GM21737 (cell line): ENCODE results near the gene POU2AF1.
A peak's percentile ranks its signal among the peaks of the same experiment; 100 is the strongest.

Experiments used
- ATAC-seq: cut with Tn5 transposase; IDR thresholded peaks from one replicate; pipeline ENCODE4 v1.9.1; 2021; ENCODE audit warnings: mild to moderate bottlenecking, moderate library complexity; ENCODE audit not compliant: unreplicated experiment

POU2AF1 gene, protein sequence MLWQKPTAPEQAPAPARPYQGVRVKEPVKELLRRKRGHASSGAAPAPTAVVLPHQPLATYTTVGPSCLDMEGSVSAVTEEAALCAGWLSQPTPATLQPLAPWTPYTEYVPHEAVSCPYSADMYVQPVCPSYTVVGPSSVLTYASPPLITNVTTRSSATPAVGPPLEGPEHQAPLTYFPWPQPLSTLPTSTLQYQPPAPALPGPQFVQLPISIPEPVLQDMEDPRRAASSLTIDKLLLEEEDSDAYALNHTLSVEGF

DNA sequence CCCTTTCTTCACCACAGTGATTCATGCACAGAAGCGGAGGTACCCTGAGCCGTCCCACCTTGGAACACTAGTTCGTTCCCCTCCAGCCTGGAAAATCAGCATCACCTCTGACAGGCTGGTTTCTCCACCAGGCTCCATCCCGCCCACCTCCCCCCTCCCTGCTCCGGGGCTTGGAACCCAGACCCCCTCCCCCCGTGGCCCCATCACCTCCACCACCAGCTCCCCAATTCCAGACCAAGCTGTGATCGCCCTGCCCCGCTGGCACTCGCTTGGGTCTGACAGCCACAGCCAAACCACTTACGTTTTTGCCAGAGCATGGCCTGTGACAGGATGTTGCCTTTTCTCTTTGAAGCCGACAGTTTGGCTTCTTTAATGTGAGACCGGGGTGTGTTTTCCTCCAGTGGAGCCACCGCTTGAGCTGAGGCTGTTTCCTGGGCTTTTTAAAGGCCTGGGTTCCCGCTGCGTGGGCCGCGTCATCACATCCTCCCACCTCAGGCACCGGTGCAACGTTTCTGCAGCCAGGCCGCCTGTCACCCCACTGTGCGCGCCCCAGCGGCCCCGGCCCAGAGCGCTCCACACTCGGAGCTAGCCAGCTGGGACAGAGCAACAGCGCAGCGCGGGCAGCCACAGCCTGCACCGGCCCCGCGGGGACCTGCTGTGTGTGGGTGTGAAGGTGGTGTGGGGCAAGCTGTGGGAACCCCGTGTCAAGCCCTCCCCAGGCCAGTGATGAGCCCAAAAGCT, at the start of gene POU2AF1:
Gene POU2AF1 (minus strand): TSS at position 415 of the 741 bp plus-strand sequence. CDS start 98 bp downstream, at position 317.
- peak; percentile 64 for ATAC-seq

GRCh38 chr11:111428113-111428876, 49.2 kb upstream of the POU2AF1 start:
- no peak for ATAC-seq

- no peak for ATAC-seq
Measured at GRCh38 chr11:111427471-111427912, 48.4 kb upstream of the POU2AF1 start.

DNA sequence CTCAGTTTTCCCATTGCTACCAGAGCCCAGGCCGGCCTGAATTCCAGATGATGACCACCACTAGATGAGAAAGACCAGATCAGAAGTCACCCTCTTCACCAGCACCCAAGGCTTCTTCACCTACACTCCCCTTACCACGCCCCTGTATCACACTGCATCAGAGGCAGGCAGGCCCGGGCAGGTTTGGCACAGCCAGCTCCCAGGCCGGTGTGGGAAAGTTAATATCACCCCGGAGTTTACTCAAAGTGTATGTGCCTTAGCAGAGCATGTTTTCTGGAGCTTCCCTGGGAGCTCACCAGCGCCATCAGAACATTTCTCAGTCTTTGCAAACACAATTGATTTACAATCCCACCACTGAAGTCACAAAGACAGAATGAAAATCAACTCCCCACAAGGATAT, 47.5 kb upstream of the POU2AF1 start:
- ATAC-seq: no peak

DNA sequence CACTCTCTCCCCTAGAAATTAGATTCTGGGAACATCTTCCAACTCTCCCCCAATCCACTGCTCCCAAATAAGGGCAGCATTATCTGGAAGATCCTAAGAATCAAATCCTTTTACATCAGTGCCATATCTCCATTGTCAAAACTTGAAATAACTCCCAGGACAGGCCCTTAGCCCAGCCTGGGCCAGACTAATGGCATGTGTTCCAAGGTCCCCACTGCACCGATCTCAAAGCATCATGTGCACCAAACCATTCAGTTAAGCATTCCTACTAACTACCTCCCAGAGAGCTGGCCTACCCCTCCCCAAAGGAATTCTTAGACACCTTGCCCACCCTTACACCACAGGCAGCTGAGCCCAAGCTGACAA, 44.2 kb upstream of the POU2AF1 start:
- no peak for ATAC-seq

DNA sequence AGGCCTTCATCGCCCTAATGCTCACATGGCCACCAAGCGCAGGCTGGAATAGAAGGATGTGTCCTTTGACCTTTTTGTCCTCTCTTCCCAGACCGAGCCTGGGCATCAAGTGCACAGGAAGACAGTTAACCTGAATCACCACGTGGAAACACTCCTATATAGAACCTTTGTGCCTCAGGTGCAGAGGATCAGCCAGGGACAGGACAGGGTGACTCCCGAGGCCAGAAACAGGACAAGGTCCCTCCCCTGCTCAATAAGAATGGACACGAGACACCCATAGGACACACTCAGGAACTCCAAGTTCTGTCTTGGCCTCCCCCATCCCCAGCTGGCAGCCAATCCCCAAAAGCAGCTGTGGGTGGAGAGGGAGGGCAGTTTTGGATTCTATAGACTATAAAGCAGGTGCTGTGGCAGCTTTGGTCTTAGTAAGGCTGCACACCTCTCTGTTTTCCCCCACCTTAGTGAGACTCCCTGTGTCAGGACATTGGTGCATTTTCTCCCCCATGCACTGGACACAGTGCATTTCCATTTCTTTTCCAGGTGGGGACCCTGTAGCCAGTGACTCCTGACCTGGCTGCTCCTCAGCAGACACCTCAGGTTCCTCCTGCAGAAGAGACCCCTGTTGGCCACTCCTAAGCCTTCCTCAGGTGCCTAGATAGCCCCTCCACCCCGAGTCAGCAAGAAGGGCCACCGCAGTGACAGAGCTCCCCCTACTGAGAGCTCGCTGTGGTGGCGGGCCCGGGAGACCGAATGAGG, 43.6 kb upstream of the POU2AF1 start:
- peak; percentile 65 for ATAC-seq

DNA sequence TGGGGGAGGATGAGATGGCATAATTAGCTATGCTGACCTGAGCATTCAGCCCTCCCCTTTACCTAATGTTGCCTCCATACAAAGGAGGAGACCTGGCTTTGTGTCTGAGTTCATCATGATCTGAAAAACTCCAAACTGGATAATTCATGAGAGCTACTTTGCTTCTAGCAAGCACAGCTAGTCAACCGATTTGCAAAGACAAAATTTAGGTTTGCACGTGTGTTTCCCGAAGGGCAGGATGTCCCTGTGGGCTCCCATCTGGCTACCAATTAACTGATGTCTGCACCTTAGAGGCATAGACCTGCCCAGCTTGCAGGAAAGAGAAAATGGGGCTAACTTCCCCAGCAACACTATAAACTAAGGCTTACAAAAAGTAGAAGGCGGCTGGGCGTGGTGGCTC, 42.2 kb upstream of the POU2AF1 start:
- no peak for ATAC-seq

- ATAC-seq: no peak
Measured at GRCh38 chr11:111419641-111420327, 40.7 kb upstream of the POU2AF1 start.

- ATAC-seq: no peak
Measured at GRCh38 chr11:111419181-111419580, 40.1 kb upstream of the POU2AF1 start.

GRCh38 chr11:111418436-111418787, 39.3 kb upstream of the POU2AF1 start:
- no peak for ATAC-seq

GRCh38 chr11:111417766-111418435, 38.8 kb upstream of the POU2AF1 start:
- ATAC-seq: peak; percentile 33

DNA sequence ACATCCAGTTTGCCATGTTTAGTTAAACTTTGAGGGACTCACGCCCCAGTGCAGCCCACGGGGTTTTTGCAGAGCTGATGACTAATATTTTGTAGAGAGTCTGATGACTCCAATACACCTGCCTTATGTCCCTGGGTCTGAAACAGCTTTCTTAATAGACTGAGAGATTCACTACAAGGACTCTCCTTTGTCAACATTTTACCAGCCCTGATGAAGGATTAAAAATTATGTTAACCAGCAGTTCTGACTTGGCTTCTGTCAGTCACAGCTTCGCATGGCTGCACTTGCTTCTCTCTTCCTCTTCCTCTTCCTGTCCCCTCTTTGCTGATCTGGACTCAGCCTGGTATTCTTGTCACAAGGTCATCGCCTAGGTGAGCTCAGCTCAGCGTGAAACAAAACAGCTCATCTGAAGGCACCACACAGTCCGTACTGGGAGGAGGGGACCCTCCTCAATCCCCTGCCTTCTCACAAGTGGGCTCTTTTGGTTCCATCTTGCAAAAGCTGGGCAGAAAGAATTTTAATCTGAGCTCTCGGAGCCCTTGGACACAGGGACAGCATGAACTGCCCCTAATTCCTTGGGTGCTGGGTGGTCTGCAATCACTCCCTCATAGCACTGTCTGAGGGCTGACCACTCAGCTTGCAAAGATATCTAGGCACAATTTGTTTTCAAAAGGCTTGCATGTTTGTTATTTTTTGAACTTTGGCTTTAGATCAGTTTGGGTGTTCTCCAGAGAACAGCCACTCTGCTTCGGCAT, 38.1 kb upstream of the POU2AF1 start:
- ATAC-seq: peak; percentile 54

DNA sequence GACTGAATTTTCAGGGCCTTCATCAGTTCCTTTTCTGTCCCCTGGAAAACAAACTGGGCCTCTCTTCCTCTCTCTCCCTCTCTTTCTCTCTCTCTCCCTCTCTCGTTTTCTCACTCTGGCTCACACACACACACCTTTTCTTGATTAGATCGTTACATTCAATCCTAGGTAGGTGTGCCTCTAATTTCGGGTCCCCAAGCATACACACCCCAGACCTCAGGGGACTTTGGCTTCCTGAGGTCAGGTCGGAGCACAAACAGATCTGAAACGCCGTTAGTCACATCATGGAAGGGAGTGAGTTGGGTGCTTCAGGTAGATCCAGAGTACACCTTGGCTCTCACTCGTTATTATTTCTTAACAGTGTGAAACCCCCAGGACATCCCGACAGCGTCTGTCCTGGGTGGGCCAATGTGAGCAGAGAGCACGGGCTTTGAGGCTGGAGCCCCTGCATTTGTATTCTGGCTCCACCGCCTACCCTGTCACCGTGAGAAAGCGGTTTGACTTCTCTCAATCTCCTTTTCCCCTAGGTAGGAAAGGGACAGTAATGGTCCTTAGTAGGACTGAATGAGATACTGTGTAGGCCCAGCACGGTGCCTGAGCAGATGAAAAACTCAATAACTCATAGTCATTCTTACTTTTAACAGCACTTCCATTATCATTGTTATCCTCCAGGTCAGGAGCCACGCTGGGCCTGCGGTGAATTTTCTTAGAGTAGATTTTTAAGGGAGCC, 37.3 kb upstream of the POU2AF1 start:
- ATAC-seq: no peak

- ATAC-seq: no peak
Measured at GRCh38 chr11:111414936-111415335, 35.9 kb upstream of the POU2AF1 start.

DNA sequence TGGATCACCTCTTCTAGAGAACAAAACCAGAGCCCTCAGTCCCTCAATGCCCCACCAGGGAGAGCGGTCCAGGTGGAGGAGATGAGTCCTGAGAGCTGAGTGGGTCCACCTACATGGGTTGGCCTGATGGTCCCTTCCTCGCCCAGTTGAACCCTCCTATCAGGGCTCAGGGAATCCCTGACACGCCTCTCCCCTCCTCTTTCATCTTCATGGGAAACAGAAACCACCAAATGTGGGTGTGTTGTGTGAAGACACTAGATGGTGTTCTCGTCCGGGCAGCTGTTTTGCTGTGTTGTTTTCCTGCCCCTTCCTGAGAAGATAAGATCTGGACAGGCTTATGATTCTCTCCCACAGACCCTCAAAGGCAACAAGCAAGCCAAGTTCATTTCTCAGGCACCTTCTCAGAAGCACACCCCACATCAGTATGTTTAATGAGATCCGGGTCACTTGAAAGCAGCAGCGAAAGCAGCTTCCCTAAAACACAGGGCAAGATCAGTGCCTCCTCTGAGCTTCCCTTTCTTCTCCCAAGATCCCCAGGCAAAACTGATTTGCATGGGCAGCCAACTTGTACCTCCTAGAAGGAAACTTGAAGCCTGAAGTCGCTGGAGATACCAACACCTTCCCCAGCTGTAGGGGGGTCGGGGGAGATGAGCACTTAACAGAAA, 35.3 kb upstream of the POU2AF1 start:
- ATAC-seq: peak; percentile 31

DNA sequence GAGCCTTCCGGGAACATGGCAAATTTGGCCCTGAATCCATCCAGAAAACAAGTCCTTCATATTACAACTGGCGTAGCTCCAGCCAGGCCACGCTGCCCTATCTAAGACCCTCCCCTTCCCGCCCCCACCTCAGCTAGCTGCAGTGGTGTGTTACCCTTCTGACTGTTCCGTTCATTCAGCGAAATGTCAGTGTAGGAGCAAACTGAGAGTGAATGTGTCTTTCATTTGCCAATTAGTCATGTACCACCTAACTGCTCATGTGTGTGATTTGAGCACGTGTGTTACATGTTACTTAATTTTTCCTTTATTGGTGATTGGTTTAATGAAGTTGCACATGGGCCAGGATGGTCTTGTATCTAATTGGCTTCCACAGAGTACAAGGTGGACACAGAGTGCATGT, 34.8 kb upstream of the POU2AF1 start:
- no peak for ATAC-seq

DNA sequence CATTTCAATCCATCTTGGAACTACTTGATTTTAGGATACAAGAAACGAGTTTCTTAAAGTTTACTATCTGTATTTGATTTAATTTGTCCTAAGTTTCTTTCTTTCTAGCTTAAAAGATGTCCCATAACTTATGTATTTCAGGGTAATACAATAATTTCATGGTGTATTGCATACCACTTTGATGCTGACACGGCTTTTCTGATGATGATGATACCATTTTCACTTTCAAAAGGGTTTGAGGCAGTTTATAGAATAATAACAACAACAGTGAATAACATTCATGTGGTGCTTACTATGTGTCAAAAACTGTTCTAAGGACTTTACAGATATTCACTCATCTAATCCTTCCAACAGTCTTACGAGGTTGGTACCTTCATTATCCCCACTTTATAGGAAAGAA, 33.2 kb upstream of the POU2AF1 start:
- no peak for ATAC-seq

GRCh38 chr11:111411456-111411855, 32.4 kb upstream of the POU2AF1 start:
- ATAC-seq: no peak
